Measurements from ENCODE around the gene PLEKHA7.

- no peak for TF ChIP-seq EZH2 (IDR thresholded peaks at IDR 0.05; ENCODE audit: insufficient read depth, poor library complexity, severe bottlenecking)
- no peak for TF ChIP-seq EZH2phosphoT487 (IDR thresholded peaks at IDR 0.05; ENCODE audit: insufficient read depth, low read depth)
Measured at GRCh38 chr11:16800382-16800781, 213.8 kb downstream of the PLEKHA7 start.
